Measurements from ENCODE around the gene GDPD5.

DNA sequence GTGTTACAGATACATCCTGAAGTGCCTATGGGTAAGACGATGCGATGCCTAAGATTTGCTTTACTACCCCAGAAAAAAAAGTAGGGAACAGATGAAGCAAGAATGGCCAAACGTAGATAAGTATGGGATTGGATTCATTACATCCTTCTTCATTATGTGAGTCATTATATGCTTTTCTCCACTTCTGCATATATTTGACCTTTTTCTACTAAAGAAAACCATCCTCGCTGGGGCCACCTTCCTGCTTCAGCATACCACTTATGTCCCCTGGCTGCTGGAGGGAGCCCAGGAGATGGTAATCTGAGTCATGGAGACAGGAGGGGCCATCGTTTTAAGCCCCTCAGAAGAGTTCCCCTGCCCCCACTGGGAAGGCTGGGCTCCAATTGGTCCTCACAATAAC lies 78.3 kb downstream of the GDPD5 start:
- no peak for TF ChIP-seq POLR2A (IDR thresholded peaks at IDR 0.05; ENCODE audit: low read depth, low read length)
- TF ChIP-seq CTCF (IDR thresholded peaks at IDR 0.05; ENCODE audit: extremely low read depth in 1 of 2, insufficient read depth in 1 of 2, low read depth in 1 of 2, low read length in 2 of 2): no peak
- no peak for TF ChIP-seq MYC (IDR thresholded peaks at IDR 0.05; ENCODE audit: low read depth, low read length)
- no peak for TF ChIP-seq POLR2AphosphoS5 (IDR thresholded peaks at IDR 0.05; ENCODE audit: insufficient read depth, low read depth, low read length)
- TF ChIP-seq, protein P1, sequence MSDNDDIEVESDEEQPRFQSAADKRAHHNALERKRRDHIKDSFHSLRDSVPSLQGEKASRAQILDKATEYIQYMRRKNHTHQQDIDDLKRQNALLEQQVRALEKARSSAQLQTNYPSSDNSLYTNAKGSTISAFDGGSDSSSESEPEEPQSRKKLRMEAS (IDR thresholded peaks at IDR 0.05; ENCODE audit: insufficient read depth, insufficient read length): no peak
- TF ChIP-seq EZH2 (IDR thresholded peaks at IDR 0.05; ENCODE audit: borderline replicate concordance, low read depth, low read length, severe bottlenecking): no peak
- TF ChIP-seq JUN (IDR thresholded peaks at IDR 0.05; ENCODE audit: borderline replicate concordance, insufficient read depth, insufficient read length, low read depth): no peak
- no peak for TF ChIP-seq FOS (IDR thresholded peaks at IDR 0.05; ENCODE audit: borderline replicate concordance, insufficient read depth, low read length)

Data from endothelial cell of umbilical vein (primary cell).